ENCODE data around the gene JARID2.
"Not testable (repeated sequence)": the region's sequence is repeated elsewhere in the genome, so short reads cannot be mapped to it uniquely, and the experiment has no call there.

Gene JARID2

DNA sequence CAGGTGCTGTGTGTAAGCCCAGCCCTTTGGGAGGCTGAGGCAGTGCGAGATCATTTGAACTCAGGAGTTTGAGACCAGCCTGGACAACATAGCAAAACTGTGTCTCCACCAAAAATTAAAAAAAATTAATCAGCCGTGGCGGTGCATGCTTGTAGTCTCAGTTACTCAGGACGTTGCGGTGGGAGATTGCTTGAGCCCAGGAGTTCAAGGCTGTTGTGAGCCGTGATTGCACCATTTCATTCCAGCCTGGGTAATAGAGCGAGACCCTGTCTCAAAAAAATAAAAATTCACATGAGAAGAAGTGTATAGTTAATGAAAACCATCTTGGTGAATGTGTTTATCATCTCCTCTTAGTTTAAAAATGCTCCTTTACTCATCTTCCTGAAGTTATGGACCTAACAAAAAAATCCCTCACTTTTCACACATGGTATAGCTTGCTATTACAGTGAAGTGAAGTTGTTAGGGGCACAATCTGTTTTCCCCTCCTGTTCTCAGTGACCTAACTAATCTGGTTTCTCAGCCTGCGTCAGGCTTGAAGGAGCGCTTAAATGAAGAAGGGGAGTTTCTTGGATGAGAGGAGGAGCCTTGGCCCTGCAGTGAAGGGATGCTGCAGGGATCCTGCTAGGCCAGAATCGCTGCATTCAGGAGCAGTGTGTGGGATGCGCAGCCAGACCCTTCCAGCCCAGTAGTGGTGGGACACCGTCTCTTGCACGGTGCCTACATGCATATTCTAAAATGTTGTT lies 45.3 kb downstream of the JARID2 start:
- DNase-seq, result no peak

- DNase-seq, result no peak
These were observed 46.9 kb downstream of the JARID2 start for GRCh38 chr6:15292721-15293302.

- no peak for DNase-seq
These were observed 47.8 kb downstream of the JARID2 start for GRCh38 chr6:15293674-15294073.

GRCh38 chr6:15294504-15294903 lies 48.6 kb downstream of the JARID2 start:
- no peak for DNase-seq

DNA sequence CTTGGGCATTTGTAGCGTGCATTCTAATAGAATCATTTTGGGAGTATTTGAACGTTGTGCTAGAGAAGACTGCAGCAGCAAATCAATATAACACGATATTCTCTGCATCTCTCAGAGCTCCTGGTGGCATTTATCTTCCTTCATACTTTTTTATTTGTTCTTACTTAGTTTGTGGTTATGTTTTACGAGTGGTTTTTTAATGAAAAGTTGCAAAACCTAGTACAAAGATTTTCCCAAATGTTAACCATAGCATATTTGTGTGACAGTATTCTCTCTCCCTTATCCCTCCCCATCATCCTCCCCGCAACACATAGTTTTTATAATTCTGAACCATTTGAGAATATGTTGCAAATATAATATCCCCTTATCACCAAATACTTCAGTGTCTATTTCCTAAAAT lies 50.4 kb downstream of the JARID2 start:
- DNase-seq, result no peak

- no peak for DNase-seq
These were observed 50.9 kb downstream of the JARID2 start for GRCh38 chr6:15296735-15297134.

- DNase-seq, result not testable (repeated sequence)
These were observed 51.3 kb downstream of the JARID2 start for GRCh38 chr6:15297167-15297566.

DNA sequence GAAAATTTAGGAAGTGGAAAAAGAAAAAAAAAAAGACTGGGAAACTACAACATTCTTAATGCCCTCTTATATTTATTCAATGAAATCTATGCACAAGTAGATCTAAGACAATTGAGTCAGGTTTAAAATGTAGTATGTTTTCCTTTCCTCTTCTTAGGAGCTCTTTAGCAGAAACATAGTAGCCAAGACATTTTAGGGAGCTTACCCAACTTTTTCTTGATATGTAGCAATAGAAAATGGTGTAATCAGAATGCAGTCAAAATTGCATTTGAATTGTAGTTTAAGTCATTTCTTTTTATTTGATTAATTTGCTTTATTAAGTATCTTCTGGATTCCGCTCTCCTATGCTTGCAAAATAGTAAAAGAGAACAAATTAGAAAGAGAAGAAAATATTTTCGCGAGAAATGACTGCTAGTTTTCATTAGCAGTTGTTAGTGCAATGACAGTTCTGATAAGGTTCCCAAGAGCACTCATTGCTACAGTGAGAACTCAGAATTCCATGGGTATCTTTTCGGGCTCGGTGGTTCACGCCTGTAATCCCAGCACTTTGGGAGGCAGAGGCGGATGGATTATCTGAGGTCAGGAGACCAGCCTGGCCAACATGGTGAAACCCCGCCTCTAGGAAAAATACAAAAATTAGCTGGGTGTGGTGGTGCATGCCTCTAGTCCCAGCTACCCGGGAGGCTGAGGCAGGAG lies 52.2 kb downstream of the JARID2 start:
- DNase-seq, result no peak

GRCh38 chr6:15299430-15300131 lies 53.7 kb downstream of the JARID2 start:
- no peak for DNase-seq

DNA sequence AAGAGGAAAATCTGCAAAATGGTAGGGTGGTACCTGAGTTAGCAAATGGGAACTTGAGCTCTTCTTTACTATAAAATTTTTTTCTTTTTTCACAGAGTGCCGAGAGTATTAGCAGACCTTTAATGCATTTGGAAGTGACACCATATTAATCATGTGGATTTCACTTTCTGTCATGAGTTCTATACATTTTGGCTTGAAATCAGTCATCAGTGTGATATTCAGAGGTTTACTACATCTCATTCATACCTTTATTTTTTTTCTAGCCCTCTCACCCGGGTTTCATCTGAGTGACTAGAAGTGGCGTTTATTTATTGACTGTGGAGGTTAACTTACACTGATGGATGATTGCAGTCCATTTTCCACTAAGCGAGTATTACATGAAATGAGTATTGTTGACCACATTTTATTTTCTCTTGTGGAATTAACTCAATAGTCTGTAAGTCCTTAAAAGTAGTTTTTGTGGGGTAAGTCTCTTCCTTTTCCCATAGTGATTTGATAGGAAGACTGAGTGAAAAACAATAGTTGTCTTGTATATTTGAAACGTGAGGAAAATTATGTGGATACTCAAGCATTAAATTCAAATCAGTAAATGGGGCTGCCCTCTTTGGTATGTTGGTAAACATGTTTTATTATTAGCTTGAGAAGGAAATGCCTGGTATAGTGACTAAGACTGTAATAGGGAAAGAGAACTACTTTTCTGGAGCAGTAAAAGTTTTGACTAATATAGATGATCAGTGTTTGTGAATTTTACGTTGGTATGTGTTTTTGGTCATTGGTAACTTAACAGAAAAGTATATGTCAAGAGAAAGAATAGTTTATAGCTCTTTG lies 55.5 kb downstream of the JARID2 start:
- no peak for DNase-seq

DNA sequence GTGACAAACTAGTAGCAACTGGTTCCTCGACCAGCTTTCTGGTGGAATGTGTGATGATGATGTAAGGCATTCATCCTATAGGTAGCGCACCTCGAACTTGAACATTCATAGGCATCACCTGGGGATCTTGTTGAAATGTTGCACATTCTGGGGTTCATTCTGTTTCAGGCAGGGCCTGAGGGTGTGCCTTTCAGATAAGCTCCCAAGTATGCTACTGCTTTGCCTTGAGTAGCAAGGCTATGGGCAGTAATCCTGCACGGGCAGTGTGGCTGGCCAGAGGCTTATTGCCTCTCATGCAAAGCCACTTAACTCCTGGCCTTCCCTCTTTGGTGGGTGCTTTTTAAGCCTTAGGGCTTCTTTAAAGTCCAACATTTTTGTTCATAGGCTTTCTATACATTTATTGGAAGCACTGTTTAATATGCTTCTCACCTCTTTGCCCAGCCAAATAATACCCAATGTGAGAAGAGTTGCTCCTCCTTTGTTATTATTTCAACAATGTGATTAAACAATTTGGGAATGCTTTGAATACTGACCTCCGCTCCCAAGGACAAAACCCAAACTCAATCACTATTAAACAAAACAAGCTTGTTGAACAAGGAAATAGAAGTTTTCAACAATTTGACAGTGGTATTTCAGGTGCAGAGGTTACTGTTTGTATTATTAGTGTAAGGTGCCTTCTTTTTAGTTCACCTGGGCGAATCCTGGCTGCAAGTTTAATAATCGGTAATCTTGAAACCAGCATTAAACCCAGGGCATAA lies 57.5 kb downstream of the JARID2 start:
- no peak for DNase-seq

GRCh38 chr6:15303920-15304291 lies 58.0 kb downstream of the JARID2 start:
- DNase-seq, result no peak

- DNase-seq, result no peak
These were observed 58.6 kb downstream of the JARID2 start for GRCh38 chr6:15304337-15305042.

DNA sequence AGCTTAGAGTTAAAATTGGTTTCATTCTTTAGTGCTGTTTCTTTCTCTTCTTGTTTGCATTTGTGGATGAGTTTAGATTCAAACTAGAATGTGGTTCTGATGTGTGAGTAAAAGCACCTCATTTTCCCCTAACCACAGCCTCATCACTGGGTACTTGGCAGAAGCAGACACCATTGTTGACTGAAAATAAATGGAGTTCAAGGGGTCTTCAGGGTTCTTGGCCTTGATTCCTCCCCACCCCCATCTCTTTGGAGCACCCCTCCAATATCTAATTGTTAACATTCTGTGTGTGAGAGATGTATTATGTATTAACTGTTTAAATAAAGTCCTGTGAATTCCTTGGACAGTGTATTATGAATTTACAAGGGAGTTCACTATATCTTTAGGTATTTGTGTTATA lies 59.6 kb downstream of the JARID2 start:
- no peak for DNase-seq

DNA sequence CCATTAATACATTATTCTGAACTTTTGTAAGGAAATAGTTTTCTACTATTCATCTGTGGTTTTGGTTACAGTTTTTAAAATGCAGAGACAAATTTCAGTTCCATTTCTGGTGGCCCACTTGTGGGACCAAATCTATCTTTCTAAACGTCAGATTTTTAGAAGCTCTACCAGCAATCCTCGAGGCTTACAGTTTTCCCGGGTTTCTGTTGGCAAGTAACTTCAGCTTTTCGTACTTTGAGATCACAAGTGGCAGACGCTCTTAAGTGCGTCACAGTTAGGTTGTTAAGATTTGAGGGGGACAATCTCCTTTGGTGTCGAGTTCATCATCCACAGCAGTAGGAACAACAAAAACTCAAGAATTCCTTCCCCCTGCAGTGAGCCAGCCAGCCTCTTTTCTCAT lies 60.0 kb downstream of the JARID2 start:
- DNase-seq, result no peak

- no peak for DNase-seq
These were observed 62.8 kb downstream of the JARID2 start for GRCh38 chr6:15308435-15309213.

- no peak for DNase-seq
These were observed 63.9 kb downstream of the JARID2 start for GRCh38 chr6:15309611-15310283.

GRCh38 chr6:15310680-15311079 lies 64.8 kb downstream of the JARID2 start:
- DNase-seq, result no peak

GRCh38 chr6:15312500-15312899 lies 66.6 kb downstream of the JARID2 start:
- no peak for DNase-seq

GRCh38 chr6:15313367-15313766 lies 67.5 kb downstream of the JARID2 start:
- DNase-seq, result no peak

All from GOT3 (cell line).